T-helper 1 cell (primary cell): ENCODE results near the gene KIFAP3.
A peak's percentile ranks its signal among the peaks of the same experiment; 100 is the strongest.
"Not testable (repeated sequence)": the region's sequence is repeated elsewhere in the genome, so short reads cannot be mapped to it uniquely, and the experiment has no call there.

Source experiments
- DNase-seq, 5 donors: peaks; one replicate each; pipeline ENCODE4 v3.0.0-alpha.2; 2012 to 2020
- total RNA-seq, 4 donors: gene quantifications; one replicate each; lab custom pipeline; 2026; lab: John Stamatoyannopoulos, UW

Gene KIFAP3
- 18.4 to 32.4 (median 29.1) reads per million in 4 donors for total RNA-seq

- peak; percentile 91 to 99 (median 94) for DNase-seq
Observed at GRCh38 chr1:170074250-170075157, at the start of gene KIFAP3. Gene KIFAP3 (minus strand): TSS chr1:170074695. CDS start chr1:170074467, 228 bp downstream.

GRCh38 chr1:170122366-170122765 lies 47.9 kb upstream of the KIFAP3 start:
- DNase-seq: no peak

DNA sequence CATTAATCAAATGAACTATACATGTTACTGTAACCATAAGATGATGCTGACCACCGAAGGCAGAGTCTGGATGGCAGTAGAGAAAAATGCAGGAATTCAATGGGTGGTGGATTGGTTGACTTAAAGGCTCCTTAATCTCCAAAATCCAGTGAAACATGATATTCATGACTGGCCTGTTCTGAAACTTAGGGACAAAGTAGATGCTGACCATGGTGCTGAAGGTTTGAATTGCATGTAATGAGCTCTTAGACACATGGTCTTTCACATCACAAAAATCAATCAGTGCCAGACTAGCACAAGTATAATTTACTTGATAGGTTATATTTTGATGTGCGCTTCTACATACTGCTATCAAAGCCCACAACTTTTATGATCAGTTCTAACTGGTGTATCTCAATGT lies 40.4 kb upstream of the KIFAP3 start:
- no peak for DNase-seq

GRCh38 chr1:170113140-170113539 lies 38.6 kb upstream of the KIFAP3 start:
- DNase-seq: not testable (repeated sequence)

DNA sequence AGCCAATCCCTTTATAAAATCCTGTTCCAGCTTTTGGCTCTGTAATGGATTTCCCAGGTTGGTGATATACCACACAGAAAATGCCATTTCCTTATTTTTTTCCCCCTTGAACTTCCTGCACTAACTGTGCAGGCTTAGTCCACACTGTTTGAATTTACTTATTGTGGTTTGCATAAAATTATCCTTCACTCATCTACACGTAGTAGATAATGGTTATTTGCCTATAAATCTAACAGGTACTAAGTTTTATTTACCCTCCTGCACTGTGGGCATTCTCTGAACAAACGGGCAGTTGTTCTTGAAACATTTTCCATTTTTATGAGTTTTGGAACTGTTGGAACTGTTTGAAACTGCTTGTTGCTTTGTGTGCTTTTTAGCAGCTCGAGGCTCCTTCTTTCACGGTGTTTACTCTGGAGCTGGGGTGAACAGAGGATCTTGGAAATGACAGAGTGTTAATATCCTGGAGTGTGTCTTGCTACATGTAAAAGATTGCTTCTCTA lies 23.0 kb upstream of the KIFAP3 start:
- no peak for DNase-seq

DNA sequence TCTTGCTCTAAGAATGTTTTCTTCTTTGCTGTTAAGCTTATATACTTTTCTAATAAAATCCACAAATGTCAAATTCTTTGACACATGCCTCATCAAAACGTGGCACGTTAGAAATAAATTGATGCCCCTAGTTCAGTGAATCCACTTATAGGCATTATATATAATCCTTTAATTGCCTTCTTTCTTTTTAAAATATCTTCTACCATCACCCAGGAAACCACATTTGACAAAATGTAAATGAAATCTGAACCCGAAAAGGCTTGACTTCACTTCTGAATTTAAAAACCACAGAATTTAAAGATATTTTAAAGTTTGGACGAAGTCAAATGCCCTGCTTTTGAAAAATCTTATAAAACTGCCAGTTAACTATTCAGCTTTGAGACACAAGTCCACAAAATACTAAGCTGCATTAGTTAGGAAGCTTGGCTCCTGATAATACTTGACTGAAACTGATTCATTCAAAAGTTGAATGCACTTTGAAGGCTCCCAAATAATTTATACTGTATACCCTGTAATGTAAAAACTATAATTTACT lies 22.4 kb upstream of the KIFAP3 start:
- no peak for DNase-seq

- no peak for DNase-seq
Observed at GRCh38 chr1:170095976-170096748, 21.7 kb upstream of the KIFAP3 start.

GRCh38 chr1:170094697-170095616 lies 20.5 kb upstream of the KIFAP3 start:
- DNase-seq: not testable (repeated sequence)

- no peak for DNase-seq
Observed at GRCh38 chr1:170086399-170087032, 12.0 kb upstream of the KIFAP3 start.

GRCh38 chr1:170085091-170085490 lies 10.6 kb upstream of the KIFAP3 start:
- DNase-seq: no peak

GRCh38 chr1:170078610-170079189 lies 4.2 kb upstream of the KIFAP3 start:
- no peak for DNase-seq

DNA sequence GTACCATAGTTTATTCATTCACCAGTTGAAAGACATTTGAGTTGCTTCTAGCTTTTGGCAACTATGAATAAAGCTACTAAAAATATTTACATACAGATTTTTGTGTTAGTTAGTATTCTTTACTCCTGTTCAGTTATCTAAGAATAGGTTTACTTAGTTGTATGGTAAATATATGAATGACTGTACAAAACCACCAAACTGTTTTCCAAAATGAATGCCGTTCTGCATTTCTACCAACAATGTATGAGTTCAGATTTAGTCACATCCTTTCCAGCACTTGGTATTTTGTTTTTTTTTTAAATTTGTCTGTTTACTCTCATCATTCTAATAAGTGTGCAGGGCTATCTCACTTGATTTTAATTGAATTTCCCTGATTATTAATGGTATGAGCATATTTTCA lies 3.4 kb upstream of the KIFAP3 start:
- DNase-seq: peak in 1 of 5 donors; percentile 36

DNA sequence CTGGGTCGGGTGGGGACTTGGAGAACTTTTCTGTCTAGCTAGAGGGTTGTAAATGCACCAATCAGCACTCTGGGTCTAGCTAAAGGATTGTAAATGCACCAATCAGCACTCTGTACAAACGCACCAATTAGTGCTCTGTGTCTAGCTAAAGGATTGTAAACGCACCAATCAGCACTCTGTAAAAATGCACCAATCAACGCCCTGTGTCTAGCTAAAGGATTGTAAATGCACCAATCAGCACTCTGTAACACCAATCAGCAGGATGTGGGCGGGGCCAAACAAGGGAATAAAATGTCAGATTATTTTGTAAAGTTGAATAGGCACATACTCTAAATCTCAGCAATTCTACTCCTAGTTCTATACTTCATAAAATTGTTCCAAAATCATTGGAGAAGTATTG lies 2.5 kb upstream of the KIFAP3 start:
- DNase-seq: not testable (repeated sequence)

- no peak for DNase-seq
Observed at GRCh38 chr1:170076199-170076598, 1.7 kb upstream of the KIFAP3 start.

- peak in 1 of 5 donors; percentile 6 for DNase-seq
Observed at GRCh38 chr1:170075186-170075585, 691 bp upstream of the KIFAP3 start.

- DNase-seq: no peak
Observed at GRCh38 chr1:170073893-170074249, 624 bp downstream of the KIFAP3 start.

GRCh38 chr1:170071378-170071777 lies 3.1 kb downstream of the KIFAP3 start:
- DNase-seq: no peak

- DNase-seq: peak in 1 of 5 donors; percentile 43
Observed at GRCh38 chr1:170068923-170069322, 5.6 kb downstream of the KIFAP3 start.

DNA sequence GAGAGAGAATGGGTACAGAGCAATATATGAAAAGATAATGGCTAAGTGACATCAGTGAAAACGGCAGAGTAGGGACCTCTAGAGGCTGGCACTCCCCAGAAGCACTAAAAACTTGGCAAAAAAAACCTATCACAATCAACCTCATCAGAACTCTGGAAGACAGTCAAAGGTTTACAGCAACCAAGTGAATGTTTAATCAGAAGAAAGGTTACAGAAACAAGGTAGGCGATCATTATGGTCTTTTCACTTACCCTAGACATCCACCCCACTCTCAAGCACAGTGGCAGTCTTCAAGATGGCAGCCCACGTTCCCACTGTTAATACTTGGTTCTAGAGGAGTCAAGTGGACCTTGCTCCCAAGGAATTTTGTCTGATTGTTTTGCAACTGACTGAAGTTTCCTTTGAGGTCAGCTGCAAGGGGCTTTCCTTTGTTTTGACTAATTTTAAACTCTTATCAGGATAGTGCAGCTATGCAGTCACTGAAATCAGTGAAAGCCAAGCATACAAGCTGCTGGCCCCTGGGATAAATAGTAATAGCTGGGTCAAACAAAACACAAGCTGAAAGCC lies 7.2 kb downstream of the KIFAP3 start:
- peak in 1 of 5 donors; percentile 9 for DNase-seq

- DNase-seq: no peak
Observed at GRCh38 chr1:170064821-170065220, 9.7 kb downstream of the KIFAP3 start.
